H1 (cell line): Measurements from ENCODE around the gene VMP1. TPM values are rescaled to one million over a fixed set of nuclear protein-coding genes. Genes with fewer than 3 reads are reported as not detected.

ENCODE experiments used
- CTCF ChIA-PET: fragments of 300-600 bp; sonication (Branson Sonifier 250); formaldehyde crosslinking; loops from one replicate; lab custom pipeline; 2021; ENCODE audit not compliant: partially characterized antibody; lab: Charles Lee
- POLR2A ChIA-PET: fragments of 300-600 bp; sonication (Branson Sonifier 250); formaldehyde crosslinking; loops from one replicate; lab custom pipeline; 2021; ENCODE audit warnings: inconsistent platforms; ENCODE audit not compliant: partially characterized antibody; lab: Charles Lee
- DNase-seq, 2 experiments: peaks; one replicate each; pipeline versions ENCODE4 v3.0.0 to v3.0.0-alpha.2; 2010 to 2022; ENCODE audit warnings: low spot score in 2 of 2, low read depth in 1 of 2, mixed read lengths in 1 of 2
- FAIRE-seq: peaks from 2 replicates; lab custom pipeline; 2011; peaks lifted over from hg19 to GRCh38; lab: Jason Lieb, UNC
- H2AFZ ChIP-seq: 2 replicates; pipeline ENCODE4 v1.8.1; 2012; ENCODE audit warnings: low read length, inconsistent platforms
- H2AK5ac ChIP-seq: 2 replicates; pipeline ENCODE4 v1.6.1; 2013; ENCODE audit warnings: low read depth, low read length
- H2BK120ac ChIP-seq: replicated peaks from 2 replicates; pipeline ENCODE3; 2013; ENCODE audit warnings: low read depth, low read length, inconsistent platforms
- H2BK12ac ChIP-seq: 2 replicates; pipeline ENCODE4 v1.6.1; 2013; ENCODE audit warnings: low read depth, low read length
- H2BK15ac ChIP-seq: 2 replicates; pipeline ENCODE4 v1.6.1; 2013; ENCODE audit warnings: low read length
- H2BK20ac ChIP-seq: 2 replicates; pipeline ENCODE4 v1.6.1; 2013; ENCODE audit warnings: low read length
- H2BK5ac ChIP-seq: 2 replicates; pipeline ENCODE4 v1.6.1; 2013; ENCODE audit warnings: low read depth, low read length
- H3K14ac ChIP-seq: 2 replicates; pipeline ENCODE4 v1.6.1; 2013; ENCODE audit warnings: inconsistent platforms; ENCODE audit not compliant: insufficient read length
- H3K18ac ChIP-seq: 2 replicates; pipeline ENCODE4 v1.6.1; 2013; ENCODE audit warnings: low read length; ENCODE audit errors: extremely low read depth
- H3K23ac ChIP-seq: 2 replicates; pipeline ENCODE4 v1.6.1; 2013; ENCODE audit warnings: inconsistent platforms; ENCODE audit not compliant: insufficient read length
- H3K23me2 ChIP-seq: 2 replicates; pipeline ENCODE4 v1.6.1; 2013; ENCODE audit warnings: low read depth, low read length
- H3K27ac ChIP-seq: 2 replicates; pipeline ENCODE4 v1.6.1; 2011; ENCODE audit warnings: low read depth, low read length, inconsistent platforms
- H3K27me3 ChIP-seq, 4 experiments: replicated peaks in 1 of 4; 1 replicate in 1 of 4; 2 replicates in 3 of 4; pipeline versions ENCODE4 v1.6.1 to v1.8.1; 2011 to 2013; ENCODE audit warnings: low read length in 3 of 4, mild to moderate bottlenecking in 3 of 4, inconsistent platforms in 2 of 4, mixed read lengths in 2 of 4, moderate library complexity in 1 of 4; ENCODE audit not compliant: control insufficient read depth in 3 of 4, insufficient read depth in 3 of 4; ENCODE audit errors: extremely low read depth in 1 of 4
- H3K36me3 ChIP-seq, 4 experiments: 2 replicates each; pipeline versions ENCODE4 v1.6.1 to v1.8.1; 2011 to 2013; ENCODE audit warnings: mild to moderate bottlenecking in 4 of 4, low read length in 3 of 4, moderate library complexity in 2 of 4, control low read depth in 1 of 4, inconsistent platforms in 1 of 4; ENCODE audit not compliant: insufficient read depth in 4 of 4, control insufficient read depth in 2 of 4
- H3K4ac ChIP-seq: replicated peaks from 2 replicates; pipeline ENCODE3; 2013; ENCODE audit warnings: low read length, low read depth, mixed read lengths, inconsistent platforms; ENCODE audit not compliant: insufficient read length
- H3K4me1 ChIP-seq, 4 experiments: replicated peaks in 1 of 4; 1 replicate in 1 of 4; 2 replicates in 3 of 4; pipeline versions ENCODE4 v1.6.1 to v1.8.1; 2011 to 2013; ENCODE audit warnings: low read length in 3 of 4, inconsistent platforms in 2 of 4, mixed read lengths in 1 of 4; ENCODE audit not compliant: insufficient read depth in 4 of 4, control insufficient read depth in 3 of 4
- H3K4me2 ChIP-seq, 2 experiments: 2 replicates each; pipeline versions ENCODE4 v1.6.1 to v1.8.1; 2011 to 2013; ENCODE audit warnings: low read depth in 2 of 2, low read length in 2 of 2, control low read depth in 1 of 2, inconsistent platforms in 1 of 2, mild to moderate bottlenecking in 1 of 2; ENCODE audit not compliant: insufficient read depth in 1 of 2
- H3K4me3 ChIP-seq, 4 experiments: fragments of 200-600, 300-600 bp in 1 of 4; sonication (generic), shearing (Covaris generic), sonication (Bioruptor Twin) in 1 of 4; 2 replicates each; pipeline versions ENCODE4 v1.5.1 to v1.8.1; 2011 to 2016; ENCODE audit warnings: low read length in 4 of 4, low read depth in 3 of 4, control low read depth in 2 of 4, inconsistent platforms in 2 of 4, mild to moderate bottlenecking in 2 of 4, mixed read lengths in 1 of 4, moderate library complexity in 1 of 4; ENCODE audit not compliant: insufficient read depth in 2 of 4; ENCODE audit errors: extremely low read depth in 1 of 4
- H3K56ac ChIP-seq: replicated peaks from 2 replicates; pipeline ENCODE3; 2013; ENCODE audit warnings: low read depth, mild to moderate bottlenecking, mixed read lengths, low read length, inconsistent platforms; ENCODE audit not compliant: insufficient read length
- H3K79me1 ChIP-seq: 2 replicates; pipeline ENCODE4 v1.6.1; 2013; ENCODE audit warnings: low read depth, low read length, control low read depth
- H3K79me2 ChIP-seq, 2 experiments: 2 replicates each; pipeline versions ENCODE4 v1.6.1 to v1.8.1; 2012 to 2013; ENCODE audit warnings: low read length in 2 of 2, mild to moderate bottlenecking in 2 of 2, inconsistent platforms in 1 of 2; ENCODE audit not compliant: insufficient read depth in 2 of 2, control insufficient read depth in 1 of 2
- H3K9ac ChIP-seq, 4 experiments: replicated peaks in 1 of 4; 1 replicate in 1 of 4; 2 replicates in 3 of 4; pipeline versions ENCODE4 v1.6.1 to v1.8.1; 2011 to 2013; ENCODE audit warnings: low read depth in 3 of 4, low read length in 3 of 4, control low read depth in 2 of 4, mild to moderate bottlenecking in 2 of 4, moderate library complexity in 2 of 4, inconsistent platforms in 1 of 4; ENCODE audit errors: extremely low read depth in 1 of 4
- H3K9me3 ChIP-seq, 2 experiments: 2 replicates each; pipeline versions ENCODE4 v1.6.1 to v1.8.1; 2012 to 2013; ENCODE audit warnings: mild to moderate bottlenecking in 2 of 2, moderate library complexity in 2 of 2, control low read depth in 1 of 2, inconsistent platforms in 1 of 2, low read depth in 1 of 2, low read length in 1 of 2, mixed read lengths in 1 of 2; ENCODE audit not compliant: insufficient read depth in 2 of 2
- H4K20me1 ChIP-seq, 2 experiments: replicated peaks in 1 of 2; 2 replicates each; pipeline versions ENCODE3 to v1.8.1; 2011 to 2013; ENCODE audit warnings: inconsistent platforms in 2 of 2, low read length in 2 of 2, mild to moderate bottlenecking in 1 of 2; ENCODE audit not compliant: insufficient read depth in 2 of 2, control insufficient read depth in 1 of 2
- H4K5ac ChIP-seq: 2 replicates; pipeline ENCODE4 v1.6.1; 2013; ENCODE audit warnings: low read length, low read depth, mixed read lengths, inconsistent platforms; ENCODE audit not compliant: insufficient read length
- H4K8ac ChIP-seq: 2 replicates; pipeline ENCODE4 v1.8.0; 2013; ENCODE audit warnings: mild to moderate bottlenecking, moderate library complexity, low read length, inconsistent platforms; ENCODE audit not compliant: insufficient read depth; ENCODE audit errors: extremely low read depth
- H4K91ac ChIP-seq: replicated peaks from 2 replicates; pipeline ENCODE3; 2013; ENCODE audit warnings: low read length, mixed read lengths, inconsistent platforms; ENCODE audit not compliant: insufficient read length
- CHD1 ChIP-seq: IDR thresholded peaks from 2 replicates; pipeline ENCODE4 v1.6.1; 2012; ENCODE audit warnings: low read depth, low read length, improper control_type of control experiment
- GTF2F1 ChIP-seq: IDR thresholded peaks from 2 replicates; pipeline ENCODE4 v1.6.1; 2012; ENCODE audit warnings: low read depth, low read length, improper control_type of control experiment, borderline replicate concordance
- KDM4A ChIP-seq: IDR thresholded peaks from one replicate; pipeline ENCODE4 v1.7.1; 2012; ENCODE audit warnings: low read depth, mild to moderate bottlenecking, moderate library complexity, low read length, inconsistent platforms; ENCODE audit not compliant: severe bottlenecking
- KDM5A ChIP-seq: fragments of 200-600 bp; IDR thresholded peaks from 2 replicates; pipeline ENCODE4 v1.7.1; 2012; ENCODE audit warnings: mild to moderate bottlenecking, low read length, inconsistent platforms, mixed read lengths
- RFX5 ChIP-seq: IDR thresholded peaks from 2 replicates; pipeline ENCODE4 v1.6.1; 2011; ENCODE audit warnings: low read depth, low read length, improper control_type of control experiment, borderline replicate concordance
- RXRA ChIP-seq: IDR thresholded peaks from 2 replicates; pipeline ENCODE4 v1.6.1; 2011; ENCODE audit warnings: low read depth, mild to moderate bottlenecking, low read length, moderate library complexity; ENCODE audit not compliant: insufficient read depth
- ZNF274 ChIP-seq: IDR thresholded peaks from 2 replicates; pipeline ENCODE4 v1.7.0; 2012; ENCODE audit warnings: low read length, borderline replicate concordance; ENCODE audit errors: extremely low read depth
- WGBS, 2 experiments: shearing (Covaris generic) in 1 of 2; methylation state at CpG; one replicate each; pipeline versions ENCODE4 v1.1.6 to v1.1.7; 2013 to 2015; ENCODE audit warnings: low lambda C conversion rate in 2 of 2, mixed read lengths in 2 of 2, inconsistent platforms in 1 of 2, low coverage in 1 of 2, missing lambda C conversion rate in 1 of 2; ENCODE audit not compliant: insufficient replicate concordance in 2 of 2, insufficient coverage in 1 of 2, insufficient read length in 1 of 2; ENCODE audit errors: extremely low coverage in 1 of 2, missing lambda C conversion rate in 1 of 2; 5-methylcytosine and 5-hydroxymethylcytosine counted together
- polyA plus RNA-seq, 7 experiments: library from polyadenylated mRNA; depleted of rRNA in 3 of 7; stranded (reverse) in 5 of 7; unstranded in 2 of 7; fragments of >200 nt in 5 of 7; fragments of 200-250 nt in 2 of 7; gene quantifications; 1 replicate in 5 of 7; 2 replicates in 1 of 7; 4 replicates in 1 of 7; pipeline versions ENCODE4 v1.2.1 to v1.2.3, GENCODE V29; 2011 to 2013; ENCODE audit warnings: missing spikeins in 2 of 7, mixed read lengths in 2 of 7
- total RNA-seq: library from RNA; stranded (reverse); fragmentation: NEBNext Ultra II Directional; extraction: Animal tissue kit (Norgen Biotek cat#: 25700); gene quantifications from 2 replicates; pipeline ENCODE4 v1.2.1, GENCODE V29; 2021
- TF ChIP-seq, protein P1 (sequence below): IDR thresholded peaks from 2 replicates; pipeline ENCODE4 v1.6.1; 2011; ENCODE audit warnings: low read depth, mild to moderate bottlenecking, low read length; ENCODE audit not compliant: insufficient read depth

Gene VMP1
- total and polyA plus RNA-seq, 2 of the 8 experiments (the other 6 are each of a cell fraction or from before 2014, with no cell fraction given), result 45.0 to 92.7 TPM

DNA sequence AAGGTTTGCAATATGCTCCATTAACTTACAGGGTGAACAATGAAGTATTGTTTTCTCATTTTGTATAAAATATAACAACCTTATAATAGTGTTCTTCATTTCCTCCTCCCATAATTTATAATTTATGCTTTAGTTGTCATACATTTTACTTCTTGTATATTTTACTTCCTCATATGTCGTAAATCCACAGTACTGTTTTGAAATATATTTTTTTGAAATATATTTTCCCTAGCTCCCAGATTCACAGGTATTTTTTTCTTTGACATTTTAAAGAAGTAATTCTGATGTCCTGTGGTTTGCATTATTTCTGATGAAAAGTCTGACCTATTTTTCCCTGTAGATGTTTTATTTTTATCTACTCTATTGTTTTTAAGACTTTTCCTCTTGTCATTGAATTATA is 52.7 kb downstream of the VMP1 start:
- Histone ChIP-seq H2BK20ac (no peak overlapping the region), H4K5ac (no peak overlapping the region), H2AK5ac (no peak overlapping the region), H2BK15ac (no peak overlapping the region), H4K8ac (no peak overlapping the region), H2BK5ac (no peak overlapping the region), H3K56ac (no peak overlapping the region), H3K4me3 (no peak overlapping the region), H3K14ac (no peak overlapping the region), H3K27ac (no peak overlapping the region), H4K20me1 (no peaks in the 10 kb centered on the region), H2BK120ac (no peak overlapping the region), H3K18ac (no peak overlapping the region), H4K91ac (no peak overlapping the region), H3K4me2 (no peak overlapping the region), H3K4me1 (peaks cover 0 to 4% (median 0%) of the 10 kb centered on the region in 4 experiments; a peak in 1 of 7 replicates), H3K27me3 (no peaks in the 10 kb centered on the region), H3K36me3 (no peaks in the 10 kb centered on the region), H3K4ac (no peak overlapping the region), H3K9me3 (no peaks in the 10 kb centered on the region), H3K23me2 (no peaks in the 10 kb centered on the region), H3K9ac (no peak overlapping the region), H3K23ac (no peak overlapping the region), H2BK12ac (no peak overlapping the region), H2AFZ (no peak overlapping the region), H3K79me2 (no peaks in the 10 kb centered on the region), H3K79me1 (no peaks in the 10 kb centered on the region; the same call in 1 of the 2 replicates)
- no peak for DNase-seq
- POLR2A ChIA-PET, result interaction anchor here (1.1 to 2.3 kb wide), 2 partner anchors 78 to 118 kb away, joined by 3 to 6 read pairs; no protein-coding TSS in a partner anchor
- no peak for FAIRE-seq
- TF ChIP-seq CHD1, result no peak
- TF ChIP-seq ZNF274, result no peak
- TF ChIP-seq, protein P1, sequence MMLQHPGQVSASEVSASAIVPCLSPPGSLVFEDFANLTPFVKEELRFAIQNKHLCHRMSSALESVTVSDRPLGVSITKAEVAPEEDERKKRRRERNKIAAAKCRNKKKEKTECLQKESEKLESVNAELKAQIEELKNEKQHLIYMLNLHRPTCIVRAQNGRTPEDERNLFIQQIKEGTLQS, result no peak
- TF ChIP-seq KDM5A, result no peak
- TF ChIP-seq RXRA, result no peak
- TF ChIP-seq KDM4A, result no peak
- TF ChIP-seq RFX5, result no peak
- no peak for TF ChIP-seq GTF2F1
- CTCF ChIA-PET, result interaction anchor here (0.9 to 1.3 kb wide), 3 partner anchors 12 to 449 kb away, joined by 3 to 5 read pairs (median 3); no protein-coding TSS in a partner anchor
- 91% methylated on average over 1 of the region's 1 CpG; no CpG with 5 or more reads in 1 of the 2 experiments for WGBS, 2 experiments
